Liver (tissue), 9 donors: ENCODE results near the gene KCNK3. TPM values are rescaled to one million over a fixed set of nuclear protein-coding genes. Genes with fewer than 3 reads are reported as not detected.
A peak's percentile ranks its signal among the peaks of the same experiment; 100 is the strongest.

Experiments used
- DNase-seq: peaks from one replicate; pipeline ENCODE4 v3.0.0-alpha.2; 2017; ENCODE audit warnings: low spot score
- H3K27ac ChIP-seq, 2 donors: one replicate each; pipeline ENCODE4 v1.7.0; 2013; ENCODE audit warnings: inconsistent platforms in 2 of 2, low read length in 2 of 2, control low read depth in 1 of 2, low read depth in 1 of 2, mild to moderate bottlenecking in 1 of 2
- H3K27me3 ChIP-seq, 4 donors: one replicate each; pipeline versions ENCODE4 v1.6.1 to v1.7.0; 2013; ENCODE audit warnings: low read length in 3 of 4, inconsistent platforms in 1 of 4, mild to moderate bottlenecking in 1 of 4, moderate library complexity in 1 of 4; ENCODE audit not compliant: control insufficient read depth in 4 of 4, insufficient read depth in 4 of 4
- H3K36me3 ChIP-seq, 4 donors: one replicate each; pipeline versions ENCODE4 v1.6.1 to v1.7.0; 2013; ENCODE audit warnings: low read length in 3 of 4, mild to moderate bottlenecking in 3 of 4, low read depth in 1 of 4, moderate library complexity in 1 of 4; ENCODE audit not compliant: control insufficient read depth in 4 of 4, insufficient read depth in 3 of 4
- H3K4me1 ChIP-seq, 4 donors: one replicate each; pipeline versions ENCODE4 v1.6.1 to v1.7.0; 2013; ENCODE audit warnings: low read length in 3 of 4, mild to moderate bottlenecking in 3 of 4, moderate library complexity in 1 of 4; ENCODE audit not compliant: control insufficient read depth in 4 of 4, insufficient read depth in 4 of 4
- H3K4me3 ChIP-seq, 3 donors: one replicate each; pipeline versions ENCODE4 v1.6.1 to v1.7.0; 2013; ENCODE audit warnings: low read length in 3 of 3, control low read depth in 1 of 3, low read depth in 1 of 3, mild to moderate bottlenecking in 1 of 3
- H3K9ac ChIP-seq, 2 donors: one replicate each; pipeline ENCODE4 v1.7.0; 2013; ENCODE audit warnings: low read length in 2 of 2, mild to moderate bottlenecking in 2 of 2, moderate library complexity in 2 of 2, control low read depth in 1 of 2, low read depth in 1 of 2
- H3K9me3 ChIP-seq, 4 donors: one replicate each; pipeline versions ENCODE4 v1.6.1 to v1.7.0; 2013; ENCODE audit warnings: low read length in 3 of 4; ENCODE audit not compliant: control insufficient read depth in 4 of 4
- ATF3 ChIP-seq: IDR thresholded peaks from 2 replicates; pipeline ENCODE4 v1.6.1; 2016; ENCODE audit warnings: antibody characterized with exemption
- CTCF ChIP-seq: fragments of 150-350 bp; IDR thresholded peaks from 2 replicates; pipeline ENCODE4 v1.5.1; 2017; ENCODE audit warnings: improper control_type of control experiment, low read depth, low read length; ENCODE audit not compliant: missing input control
- EGR1 ChIP-seq, 2 donors: IDR thresholded peaks; 2 replicates each; pipeline ENCODE4 v1.6.1; 2016 to 2018; ENCODE audit warnings: antibody characterized with exemption in 2 of 2, low read depth in 2 of 2
- FOXA1 ChIP-seq: IDR thresholded peaks from 2 replicates; pipeline ENCODE4 v1.6.1; 2016; ENCODE audit warnings: antibody characterized with exemption
- FOXA2 ChIP-seq: IDR thresholded peaks from 2 replicates; pipeline ENCODE4 v1.6.1; 2016; ENCODE audit warnings: antibody characterized with exemption
- GABPA ChIP-seq, 2 donors: IDR thresholded peaks in 1 of 2; conservative IDR thresholded peaks in 1 of 2; 2 replicates each; pipeline ENCODE4 v1.6.1; 2016; ENCODE audit warnings: antibody characterized with exemption in 2 of 2, mild to moderate bottlenecking in 1 of 2, moderate library complexity in 1 of 2
- HNF4A ChIP-seq, 2 donors: conservative IDR thresholded peaks; 2 replicates each; pipeline ENCODE4 v1.6.1; 2016; ENCODE audit warnings: antibody characterized with exemption in 2 of 2, mild to moderate bottlenecking in 2 of 2
- HNF4G ChIP-seq: IDR thresholded peaks from 2 replicates; pipeline ENCODE4 v1.6.1; 2016; ENCODE audit warnings: antibody characterized with exemption
- MAX ChIP-seq: IDR thresholded peaks from 2 replicates; pipeline ENCODE4 v1.6.1; 2016; ENCODE audit warnings: antibody characterized with exemption
- NR2F2 ChIP-seq: IDR thresholded peaks from 2 replicates; pipeline ENCODE4 v1.6.1; 2016; ENCODE audit warnings: antibody characterized with exemption
- RAD21 ChIP-seq, 2 donors: IDR thresholded peaks; 2 replicates each; pipeline ENCODE4 v1.6.1; 2016; ENCODE audit warnings: antibody characterized with exemption in 2 of 2, mild to moderate bottlenecking in 2 of 2
- RXRA ChIP-seq, 2 donors: IDR thresholded peaks; 2 replicates each; pipeline ENCODE4 v1.6.1; 2017 to 2018; ENCODE audit warnings: antibody characterized with exemption in 2 of 2, mild to moderate bottlenecking in 1 of 2
- SP1 ChIP-seq: IDR thresholded peaks from 2 replicates; pipeline ENCODE4 v1.6.1; 2018; ENCODE audit warnings: antibody characterized with exemption, mild to moderate bottlenecking
- YY1 ChIP-seq: IDR thresholded peaks from 2 replicates; pipeline ENCODE4 v1.6.1; 2016; ENCODE audit warnings: antibody characterized with exemption, mild to moderate bottlenecking
- ZBTB33 ChIP-seq: IDR thresholded peaks from 2 replicates; pipeline ENCODE4 v1.6.1; 2016; ENCODE audit warnings: antibody characterized with exemption
- WGBS: extraction: QIAGEN DNeasy Blood & Tissue Kit; methylation state at CpG from one replicate; pipeline ENCODE4 v1.1.7; 2013; 5-methylcytosine and 5-hydroxymethylcytosine counted together
- polyA plus RNA-seq, 2 donors: library from polyadenylated mRNA; stranded (reverse) in 1 of 2; unstranded in 1 of 2; fragments of 200-250 nt in 1 of 2; fragments of >200 nt in 1 of 2; fragmentation: Nextera tagmentation in 1 of 2; extraction: Ambion mirVana in 1 of 2; gene quantifications; one replicate each; pipeline versions ENCODE4 v1.2.1 to v1.2.3, GENCODE V29; 2013 to 2015
- total RNA-seq, 2 donors: library from RNA; depleted of rRNA; stranded (reverse); fragments of >200 nt; gene quantifications; one replicate each; pipeline ENCODE4 v1.2.3, GENCODE V29; 2014
- donor health status: healthy.
- donor health status: healthy.
- donor health status: healthy.
- donor health status: healthy.
- donor health status: healthy.

KCNK3 gene
- total and polyA plus RNA-seq, 4 donors = 0.78 to 6.6 (median 2.6) TPM; not detected in 1

- Histone ChIP-seq H3K9me3 (no peaks in the 10 kb centered on the region), H3K27me3 (peaks cover 0 to 3% (median 0%) of the 10 kb centered on the region in 4 donors), H3K36me3 (no peaks in the 10 kb centered on the region), H3K27ac (no peak overlapping the region), H3K9ac (no peak overlapping the region), H3K4me3 (no peak overlapping the region), H3K4me1 (peaks cover 16 to 43% (median 31%) of the 10 kb centered on the region in 4 donors)
- WGBS = 72% methylated on average over 1 of the region's 1 CpG
- DNase-seq = no peak
- no peak for TF ChIP-seq MAX
These were observed 29.8 kb downstream of the KCNK3 start for GRCh38 chr2:26722328-26722727.

GRCh38 chr2:26722911-26723310, 30.4 kb downstream of the KCNK3 start:
- peaks cover 0 to 3% (median 0%) of the 10 kb centered on the region in 4 donors for H3K27me3 ChIP-seq
- no peak for DNase-seq
- H3K9ac ChIP-seq = no peak overlapping the region
- TF ChIP-seq CTCF = no peak
- no peak for TF ChIP-seq RAD21 (IDR thresholded peaks at IDR 0.05)
- no peak for TF ChIP-seq NR2F2
- no peak for TF ChIP-seq MAX
- no peak for TF ChIP-seq SP1
- peak; percentile 16 to 56 for TF ChIP-seq RXRA (IDR thresholded peaks at IDR 0.05)
- peak in 1 of 2 donors; percentile 6 for TF ChIP-seq HNF4A (conservative IDR thresholded peaks at IDR 0.05)
- peak overlapping the region in 1 of 2 donors; percentile 22 for H3K27ac ChIP-seq
- no peaks in the 10 kb centered on the region for H3K36me3 ChIP-seq
- no peak overlapping the region for H3K4me3 ChIP-seq
- H3K9me3 ChIP-seq = no peaks in the 10 kb centered on the region
- peaks cover 16 to 43% (median 31%) of the 10 kb centered on the region in 4 donors for H3K4me1 ChIP-seq
- WGBS = 93% methylated on average over 1 of the region's 1 CpG

DNA sequence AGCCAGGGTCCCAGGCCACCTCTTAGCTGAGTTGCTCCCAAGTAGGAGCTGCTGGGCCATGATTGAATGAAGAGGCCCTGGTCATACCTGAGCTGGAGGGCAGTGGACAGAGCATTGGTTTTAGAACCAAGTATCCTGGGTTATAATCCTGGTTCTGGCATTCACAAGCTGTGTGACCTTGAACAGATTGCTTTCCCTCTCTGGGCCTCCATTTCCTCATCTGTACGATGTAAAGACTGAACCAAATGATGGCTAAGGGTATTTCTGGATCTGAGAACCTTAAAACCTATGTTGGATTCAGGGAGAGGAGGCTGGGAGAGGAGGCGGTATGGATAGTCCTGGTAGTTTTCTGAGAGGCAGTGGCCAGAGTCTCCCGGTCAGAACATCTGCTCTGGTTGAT, 31.0 kb downstream of the KCNK3 start:
- Histone ChIP-seq H3K36me3 (no peaks in the 10 kb centered on the region), H3K27ac (peak overlapping the region in 1 of 2 donors; percentile 14), H3K9me3 (no peaks in the 10 kb centered on the region), H3K4me3 (no peak overlapping the region), H3K4me1 (peaks cover 16 to 43% (median 31%) of the 10 kb centered on the region in 4 donors), H3K9ac (no peak overlapping the region), H3K27me3 (peaks cover 0 to 3% (median 0%) of the 10 kb centered on the region in 4 donors)
- WGBS = 78% methylated on average over 3 of the region's 3 CpGs
- no peak for DNase-seq
- TF ChIP-seq RXRA (IDR thresholded peaks at IDR 0.05) (no peak), HNF4A (conservative IDR thresholded peaks at IDR 0.05) (no peak)

GRCh38 chr2:26723991-26724750, 31.6 kb downstream of the KCNK3 start:
- H3K9ac ChIP-seq = no peak overlapping the region
- H3K27ac ChIP-seq = peak overlapping the region; percentile 35 to 40
- 48% methylated on average over 14 of the region's 14 CpGs for WGBS
- H3K4me3 ChIP-seq = no peak overlapping the region
- DNase-seq = no peak
- peaks cover 0 to 3% (median 0%) of the 10 kb centered on the region in 4 donors for H3K27me3 ChIP-seq
- H3K4me1 ChIP-seq = peaks cover 16 to 43% (median 31%) of the 10 kb centered on the region in 4 donors
- no peaks in the 10 kb centered on the region for H3K9me3 ChIP-seq
- H3K36me3 ChIP-seq = no peaks in the 10 kb centered on the region
- TF ChIP-seq RXRA (IDR thresholded peaks at IDR 0.05) (peak; percentile 79 to 85), YY1 (peak; percentile 30), RAD21 (IDR thresholded peaks at IDR 0.05) (no peak), HNF4G (no peak), NR2F2 (peak; percentile 72), FOXA1 (no peak), ATF3 (no peak), GABPA (IDR thresholded peaks at IDR 0.05 in 1 of 2, conservative IDR thresholded peaks at IDR 0.05 in 1 of 2) (no peak), CTCF (no peak), EGR1 (IDR thresholded peaks at IDR 0.05; ENCODE audit: low read depth in 2 of 2) (no peak), ZBTB33 (no peak), FOXA2 (no peak)
